Ammon's horn (tissue), 1 donor: Measurements from ENCODE around the gene FXYD6.

Experiments
- DNase-seq: peaks from one replicate; pipeline ENCODE4 v3.0.0-alpha.2; 2016; ENCODE audit warnings: low spot score

FXYD6 gene

DNA sequence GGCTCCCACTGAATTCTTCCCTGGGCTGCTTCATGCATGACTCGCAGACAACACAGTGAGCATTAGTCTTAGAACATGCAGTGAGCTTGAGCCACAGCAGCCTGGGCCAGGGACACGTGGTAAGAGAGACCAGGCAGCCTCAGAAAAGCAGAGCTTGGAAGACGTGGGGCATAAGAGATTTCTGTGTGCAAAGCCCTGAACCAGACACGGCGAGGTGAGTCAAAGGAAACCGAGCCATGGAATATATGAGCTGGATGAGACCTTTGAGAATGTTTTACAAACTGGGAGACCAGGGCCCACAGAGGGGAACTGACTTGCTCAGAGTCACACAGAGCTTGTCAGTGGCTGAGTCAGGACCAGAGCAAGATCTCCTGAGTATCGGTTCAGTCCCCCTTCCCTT is 8.5 kb upstream of the FXYD6 start:
- DNase-seq, result no peak

DNA sequence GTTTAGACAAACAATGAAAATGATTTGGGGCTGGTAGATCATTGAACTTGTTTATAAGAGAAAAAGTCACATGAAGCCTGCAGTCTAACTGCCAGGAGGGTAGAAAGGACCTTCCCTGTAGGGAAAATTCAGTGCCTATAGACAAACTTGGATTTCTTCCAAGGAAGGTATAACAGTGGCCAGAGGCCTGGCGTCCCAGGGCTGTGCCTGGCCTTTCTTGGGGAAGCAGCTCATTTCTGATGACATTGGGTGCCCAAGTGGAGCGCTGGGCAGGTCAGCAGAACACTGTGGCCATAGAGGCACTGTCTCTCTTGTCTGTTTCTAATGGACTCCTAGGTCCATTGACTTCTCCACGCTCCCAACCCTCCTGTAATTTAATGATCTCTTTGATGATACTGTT is 6.6 kb upstream of the FXYD6 start:
- DNase-seq, result no peak

DNA sequence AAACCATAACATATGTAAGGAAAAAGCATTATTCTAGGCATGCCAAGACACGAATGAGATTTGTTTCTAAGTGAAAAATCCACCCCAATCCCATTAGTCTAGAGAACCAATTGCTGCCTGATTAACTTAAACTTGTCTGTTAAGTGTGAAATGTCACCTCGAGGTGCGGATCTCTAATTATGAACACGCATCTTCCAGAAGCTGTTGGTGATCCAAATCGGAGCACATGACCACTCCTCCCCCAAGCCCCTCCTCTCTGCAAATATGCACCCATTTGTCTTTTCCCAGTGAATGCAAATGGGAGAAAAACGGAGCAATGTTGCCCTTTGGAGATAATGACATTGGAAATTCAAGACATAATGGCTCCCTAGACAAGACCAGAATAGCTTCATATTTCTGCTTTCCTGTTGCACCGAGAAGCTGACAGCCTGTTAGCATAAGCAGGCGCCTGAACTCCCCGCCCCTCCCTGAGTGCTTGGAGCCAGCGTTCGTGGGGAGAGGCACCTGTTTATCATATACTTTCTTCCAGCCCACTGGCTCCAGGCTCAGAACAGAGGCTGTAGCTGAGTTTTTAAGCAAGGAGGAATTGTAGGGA is 6.0 kb upstream of the FXYD6 start:
- DNase-seq, result no peak

DNA sequence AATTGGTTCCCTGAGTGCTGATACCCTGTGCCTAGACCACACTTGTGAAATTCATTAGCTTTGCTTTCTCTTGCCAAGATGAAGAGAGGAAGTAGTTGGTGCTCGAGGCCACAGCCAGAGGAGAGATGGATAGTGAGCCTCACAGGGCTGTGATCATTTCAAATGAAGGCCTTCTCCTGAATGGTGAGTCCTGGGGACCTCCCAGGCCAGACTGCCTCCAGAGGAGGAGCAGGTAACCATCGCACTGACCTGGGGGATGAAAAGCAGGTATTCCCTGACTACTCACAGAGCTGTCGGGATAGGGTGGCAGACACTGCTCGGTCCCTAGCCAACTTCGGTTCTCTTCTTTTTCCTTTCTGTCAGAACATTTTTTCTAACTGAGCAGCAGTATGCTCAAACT is 4.8 kb upstream of the FXYD6 start:
- no peak for DNase-seq

DNA sequence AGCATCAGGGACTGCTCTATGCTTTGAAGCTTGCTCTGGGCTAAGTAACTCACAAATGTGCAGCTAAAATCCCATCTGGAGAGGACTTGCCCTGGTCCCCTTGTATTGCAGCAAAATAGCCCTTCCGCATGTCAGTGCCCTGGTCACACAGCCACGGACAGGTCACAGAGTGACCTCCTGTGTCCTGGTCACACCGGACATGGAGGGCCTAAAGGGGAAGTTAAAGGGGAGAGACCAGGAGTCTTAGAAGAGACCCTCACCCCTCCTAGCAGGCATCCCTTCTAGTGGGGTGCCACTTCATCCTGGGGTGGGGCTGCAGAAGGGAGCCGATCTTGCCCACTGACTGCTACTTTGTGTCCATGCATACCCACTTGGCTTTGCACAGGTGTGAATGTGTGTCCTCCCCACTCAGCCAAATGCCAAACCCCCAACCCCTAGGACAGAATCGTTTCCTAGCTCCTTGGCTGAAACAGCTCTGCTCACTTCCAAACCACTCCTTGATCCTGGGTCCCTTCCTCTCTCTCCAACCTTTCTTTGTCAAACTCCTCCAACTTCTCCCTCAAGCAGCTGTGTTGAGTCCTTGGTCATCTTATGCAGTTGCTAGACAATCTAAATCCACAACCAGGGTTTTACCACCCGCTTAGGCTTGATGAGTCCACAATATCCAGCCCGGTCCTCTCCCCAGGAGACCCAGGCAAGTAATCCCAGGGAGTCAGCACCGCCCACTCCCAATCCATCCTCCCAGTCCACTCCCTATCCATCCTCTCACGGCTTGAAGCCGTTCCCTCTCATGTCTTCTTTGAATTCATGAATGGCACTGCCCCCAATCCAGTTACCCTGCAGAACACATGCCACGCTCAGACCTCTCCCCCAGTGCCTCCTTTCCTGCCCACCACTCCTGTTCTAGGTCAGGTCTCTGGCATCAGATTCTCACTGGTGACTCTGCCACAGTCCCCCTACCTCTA is 3.3 kb upstream of the FXYD6 start:
- no peak for DNase-seq

DNA sequence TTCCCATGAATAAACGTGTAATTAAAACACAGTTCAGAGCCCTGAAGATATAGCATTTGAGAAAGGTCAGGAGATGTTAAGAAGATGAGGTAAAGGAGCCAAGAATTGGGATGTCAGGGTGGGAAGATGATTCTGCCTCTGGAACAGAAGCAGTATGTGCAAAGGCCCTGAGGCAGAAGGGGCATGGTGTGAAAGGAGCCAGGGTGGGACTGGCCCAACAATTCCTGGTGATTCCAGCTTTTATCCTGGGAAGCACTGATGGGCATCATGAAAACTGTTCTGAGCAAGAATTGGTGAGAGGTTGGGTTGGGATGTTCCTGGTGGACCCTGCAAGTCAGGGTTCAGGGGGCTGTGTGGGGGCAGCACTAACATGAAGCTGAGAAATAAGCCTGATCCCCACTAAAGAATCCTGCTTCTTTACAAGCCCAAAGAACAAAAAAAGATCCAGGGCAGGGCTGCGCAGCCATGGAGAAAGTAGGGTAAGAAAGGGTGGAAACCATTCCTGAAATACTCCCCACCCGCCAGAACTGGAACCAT is 2.5 kb upstream of the FXYD6 start:
- DNase-seq, result no peak

DNA sequence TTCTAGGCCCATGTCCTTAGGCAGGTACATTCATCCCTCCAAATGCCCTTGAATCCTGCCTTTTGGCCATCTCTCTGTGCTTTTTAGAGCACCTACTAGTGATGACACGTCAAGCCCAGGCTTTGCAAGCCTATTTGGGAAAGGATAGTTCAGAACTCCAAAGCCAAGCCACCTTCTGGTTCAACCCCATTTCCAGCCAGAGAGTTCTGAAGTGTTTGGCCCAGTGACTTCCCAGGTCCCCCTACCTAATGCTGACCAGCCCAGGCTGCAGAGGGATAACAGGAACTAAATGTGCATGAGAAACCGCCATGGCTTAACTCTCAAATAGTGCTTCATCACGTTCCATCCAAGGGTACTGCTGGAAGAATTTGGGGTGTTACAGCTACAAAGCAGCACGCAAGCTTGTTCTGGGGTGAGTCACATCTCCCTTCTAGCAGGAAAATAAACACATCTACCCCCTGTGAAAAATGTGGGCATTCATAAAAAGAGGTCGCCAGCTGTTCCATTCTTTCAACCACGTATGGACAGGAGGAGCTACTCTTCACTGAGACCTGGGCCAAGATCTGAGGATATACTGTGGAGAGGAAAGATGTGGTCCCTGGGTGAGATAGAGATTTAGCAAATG is 2.0 kb upstream of the FXYD6 start:
- DNase-seq, result no peak

DNA sequence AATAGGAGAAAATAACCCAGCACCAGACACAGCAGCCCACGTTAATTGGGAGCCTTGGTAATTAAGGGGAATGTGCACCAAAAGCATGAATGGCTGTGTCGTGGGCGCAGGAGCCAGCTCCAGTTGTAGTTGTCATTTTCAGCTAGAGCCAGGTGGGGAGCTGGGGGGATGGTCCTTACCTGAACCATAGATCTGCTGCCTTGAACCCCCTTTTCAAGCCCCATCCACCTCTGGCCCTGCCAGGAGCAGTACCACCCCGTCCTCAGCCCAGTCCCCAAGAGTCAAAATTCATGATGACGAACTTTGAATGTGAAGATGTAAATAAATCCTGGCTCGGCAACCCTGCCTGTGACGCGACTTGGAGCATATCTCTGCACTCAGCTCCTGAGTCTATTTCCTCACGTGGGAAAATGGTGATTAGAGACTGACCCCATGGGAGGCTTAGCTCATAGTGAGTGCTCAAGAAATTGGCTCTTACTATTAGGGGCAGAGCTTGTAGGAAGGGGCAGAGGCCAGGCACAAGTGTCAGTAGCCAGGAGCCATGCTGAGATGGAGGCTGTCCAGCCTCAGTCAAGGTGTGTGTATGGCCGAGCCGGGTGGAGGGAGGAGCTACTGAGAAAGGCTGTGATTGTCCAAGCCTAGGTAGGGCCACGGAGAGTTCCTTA is 794 bp upstream of the FXYD6 start:
- DNase-seq, result no peak

DNA sequence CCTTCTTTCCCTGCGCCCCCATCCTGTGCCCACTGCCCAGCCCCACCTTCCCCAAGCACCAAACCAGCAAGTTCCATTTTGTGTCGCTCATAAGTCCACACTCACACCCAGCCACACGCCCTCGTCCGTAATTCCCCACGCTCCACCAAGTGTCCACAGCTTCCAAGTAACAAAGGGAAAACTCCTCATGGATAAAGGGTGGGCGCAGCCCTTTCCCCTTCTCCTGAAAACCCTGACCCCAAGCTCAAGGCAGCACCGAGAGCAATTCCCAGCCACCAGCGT is 458 bp downstream of the FXYD6 start:
- no peak for DNase-seq

DNA sequence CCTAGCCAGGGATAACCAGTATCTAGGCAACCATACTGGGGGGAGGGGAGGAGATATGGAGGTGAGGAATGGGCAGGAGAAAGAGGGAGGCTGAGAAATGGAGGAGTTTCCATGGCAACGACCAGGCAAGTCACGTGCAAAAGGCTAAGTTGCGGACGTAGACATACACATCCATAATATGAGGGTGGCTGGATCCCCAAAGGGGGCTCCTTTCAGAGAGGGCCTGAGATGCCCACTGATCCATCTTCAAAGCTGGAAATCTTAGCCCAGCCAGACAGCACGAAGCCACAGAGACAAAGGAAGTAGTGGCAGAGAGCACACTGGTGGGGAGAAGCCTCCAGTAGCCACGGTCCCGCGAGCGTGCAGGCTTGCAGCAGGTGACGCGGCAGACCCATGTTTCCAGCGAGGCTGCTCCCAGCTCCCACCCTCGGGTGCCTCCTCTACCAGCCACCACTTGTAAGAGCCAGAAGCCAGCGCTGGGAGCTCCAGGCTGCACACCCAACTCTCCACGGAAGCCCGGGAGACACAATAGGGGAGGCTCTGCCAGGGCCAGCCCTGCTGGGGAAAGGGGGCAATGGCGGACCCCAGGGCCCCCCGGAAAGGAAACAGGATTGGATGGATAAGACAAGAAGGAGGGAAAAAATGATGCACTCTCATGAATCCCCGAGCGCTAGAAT is 938 bp downstream of the FXYD6 start:
- no peak for DNase-seq

DNA sequence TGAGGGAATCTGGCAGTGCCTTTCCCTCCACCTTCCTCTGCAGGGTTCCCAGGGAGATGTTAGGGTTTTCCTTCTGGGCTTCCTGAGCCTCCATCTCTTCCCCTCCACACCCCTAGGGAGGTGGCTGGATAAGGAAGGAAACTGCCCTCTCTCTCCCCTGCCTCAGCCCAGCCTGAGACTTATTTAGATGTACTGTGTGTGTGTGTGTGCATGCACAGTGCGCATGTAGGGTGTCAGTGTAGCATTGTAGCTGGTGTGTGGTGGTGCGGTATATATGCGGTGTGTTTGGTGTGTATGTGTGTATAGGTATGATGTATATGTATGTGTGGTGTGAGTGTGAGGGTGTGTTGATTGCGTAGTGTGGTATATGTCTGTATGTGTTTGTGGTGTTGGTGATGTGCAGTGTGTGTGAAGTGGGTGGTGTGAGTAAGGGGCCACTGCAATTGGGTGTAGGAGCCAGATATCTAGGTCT is 1.5 kb downstream of the FXYD6 start:
- no peak for DNase-seq

DNA sequence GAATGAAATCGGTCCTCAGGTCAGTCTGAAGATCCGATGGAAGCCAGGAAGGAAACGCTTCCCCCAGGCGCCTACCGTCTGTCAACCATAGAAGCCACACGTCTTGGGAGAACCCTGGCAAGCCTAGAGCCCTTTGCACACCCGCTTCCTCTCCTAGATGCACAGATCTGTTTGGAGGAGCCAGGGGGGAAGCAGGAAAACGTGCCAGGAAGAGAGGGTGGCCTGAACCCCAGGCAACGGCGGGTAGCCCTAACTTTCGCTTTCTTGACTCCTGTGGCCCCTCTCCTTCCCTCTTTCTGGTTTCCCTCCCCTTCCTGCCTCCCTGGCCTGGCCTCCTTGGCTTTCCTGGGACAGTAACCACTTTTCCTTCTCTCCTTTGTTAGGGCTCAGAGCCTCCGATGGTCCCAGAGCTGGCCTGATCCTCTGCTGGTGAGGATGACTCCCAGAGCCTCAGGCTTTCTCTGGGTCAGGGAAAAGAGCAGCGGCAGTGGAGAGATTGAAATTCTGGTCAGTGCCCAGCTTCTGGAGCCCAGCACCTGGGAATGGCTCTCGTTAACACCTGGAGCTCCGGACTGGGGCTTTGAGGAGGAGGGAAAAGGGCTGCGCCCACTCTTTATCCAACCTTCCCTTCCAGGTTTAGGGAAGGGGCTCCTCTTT is 2.1 kb downstream of the FXYD6 start:
- DNase-seq, result no peak

DNA sequence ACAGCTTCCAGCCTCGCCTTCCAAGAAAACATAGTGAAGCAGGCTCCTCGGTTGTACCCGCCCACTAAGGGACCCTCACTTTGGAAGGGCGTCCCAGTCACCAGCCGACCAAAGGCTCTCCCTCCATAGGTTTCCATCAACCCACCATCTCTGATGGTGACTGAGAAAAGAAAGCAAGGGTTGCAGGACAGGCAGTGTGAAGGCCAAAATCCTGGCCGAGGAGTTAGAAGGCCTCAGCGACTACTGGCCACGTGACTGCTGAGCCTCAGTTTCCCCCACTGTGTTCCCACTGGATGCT is 2.7 kb downstream of the FXYD6 start:
- DNase-seq, result no peak

DNA sequence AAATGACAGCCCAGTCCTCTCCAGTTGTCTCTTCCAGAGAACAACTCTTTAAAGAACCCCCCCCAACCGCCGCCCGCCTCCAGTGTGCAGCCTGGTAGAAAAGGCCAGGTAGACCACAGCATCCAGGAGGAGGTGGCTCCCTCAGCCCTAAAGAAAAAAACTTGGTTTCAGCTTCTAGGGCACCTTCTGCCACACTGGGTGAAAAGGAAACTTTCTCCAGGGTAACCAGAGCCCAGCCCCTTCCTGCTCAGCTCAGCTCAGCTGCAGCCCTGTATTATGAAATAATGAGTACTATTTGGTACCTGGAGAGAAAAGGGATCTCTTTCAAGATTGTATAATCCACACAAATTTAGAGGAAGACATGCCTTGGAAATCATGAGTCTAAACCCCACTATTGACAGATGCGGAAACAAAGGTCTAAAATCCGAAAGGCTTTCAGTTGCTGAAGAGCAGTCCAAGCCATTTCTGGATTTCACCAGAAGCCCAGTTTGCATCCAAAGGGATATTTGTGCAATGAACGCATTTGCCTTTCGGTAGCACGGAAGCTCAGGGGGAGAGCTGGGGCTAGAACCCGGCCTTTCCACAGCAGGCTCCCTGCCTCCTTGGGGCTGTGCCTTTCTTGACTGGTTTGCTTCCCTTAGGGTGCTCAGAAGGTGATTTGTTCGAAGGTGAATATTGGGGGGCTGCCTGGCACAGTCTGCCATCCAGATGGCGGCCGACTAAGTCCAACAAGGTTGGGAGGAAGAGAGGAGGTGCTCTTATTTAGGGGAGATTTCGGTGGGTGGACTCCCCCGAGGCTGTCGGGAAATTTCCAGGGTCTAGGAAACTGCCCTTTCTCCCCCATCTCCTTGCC is 3.3 kb downstream of the FXYD6 start:
- no peak for DNase-seq

DNA sequence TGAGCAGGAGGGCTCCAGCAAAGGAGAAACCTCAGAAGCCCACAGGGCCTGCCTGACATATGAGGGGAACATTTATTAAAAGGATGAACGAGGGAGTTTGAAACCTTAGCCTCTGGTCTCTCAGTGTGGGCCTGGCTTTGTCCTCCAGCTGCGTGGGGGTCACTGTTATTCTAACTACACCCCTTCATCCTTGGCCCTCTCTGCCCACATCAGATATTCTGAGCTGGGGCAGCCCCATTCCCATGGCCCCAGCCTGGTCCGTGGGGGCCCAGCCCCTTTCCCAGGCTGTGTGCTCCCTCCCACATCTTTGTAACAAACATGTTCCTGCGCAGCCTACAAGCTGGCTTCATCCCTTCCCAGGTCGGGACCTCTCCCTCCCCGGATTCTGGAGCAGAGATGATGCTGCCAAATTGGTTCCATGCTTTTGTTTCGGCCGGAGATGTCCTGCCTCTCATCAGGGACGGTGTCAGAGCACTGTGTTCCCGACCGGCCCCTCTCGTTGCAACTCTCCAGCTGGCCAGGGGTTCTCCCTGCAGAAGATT is 4.0 kb downstream of the FXYD6 start:
- DNase-seq, result no peak

DNA sequence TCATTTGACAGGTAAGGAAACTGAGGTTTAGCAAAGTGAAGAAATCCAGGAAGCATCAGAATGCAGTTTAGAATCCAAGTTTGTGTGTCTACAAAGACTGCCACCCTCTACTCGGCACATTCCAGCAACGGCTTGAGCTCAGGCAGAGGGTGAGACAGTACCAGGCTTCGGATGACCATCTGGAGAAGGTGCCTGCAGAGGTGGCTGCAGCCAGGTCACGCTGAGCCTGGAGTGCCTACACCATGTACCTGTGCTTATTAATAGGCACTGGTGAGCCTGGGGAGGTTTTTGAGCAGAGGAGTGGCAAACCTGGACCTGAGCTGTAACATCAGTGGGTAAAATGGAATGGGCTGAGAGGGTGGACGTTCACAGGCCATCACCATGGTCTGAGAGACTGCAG is 4.7 kb downstream of the FXYD6 start:
- no peak for DNase-seq

DNA sequence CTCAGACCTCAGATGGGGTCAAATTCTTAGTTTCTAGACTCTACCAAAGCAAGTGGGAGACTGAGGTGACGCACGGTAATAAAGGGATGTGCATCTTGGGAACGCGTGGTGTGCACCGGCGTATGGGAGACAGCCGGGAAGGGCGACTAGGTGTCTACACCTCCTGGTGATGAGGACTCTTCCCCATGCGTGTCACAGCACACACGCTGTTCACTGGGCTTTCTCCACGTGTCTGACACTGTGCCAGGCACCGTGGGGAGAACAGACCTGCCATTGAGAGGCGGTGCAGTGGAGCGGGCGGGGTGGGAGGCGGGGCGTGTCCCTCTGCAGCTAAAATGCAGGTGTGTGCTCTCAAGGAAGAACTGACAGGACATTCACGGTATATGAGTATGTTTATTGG is 5.3 kb downstream of the FXYD6 start:
- DNase-seq, result no peak

DNA sequence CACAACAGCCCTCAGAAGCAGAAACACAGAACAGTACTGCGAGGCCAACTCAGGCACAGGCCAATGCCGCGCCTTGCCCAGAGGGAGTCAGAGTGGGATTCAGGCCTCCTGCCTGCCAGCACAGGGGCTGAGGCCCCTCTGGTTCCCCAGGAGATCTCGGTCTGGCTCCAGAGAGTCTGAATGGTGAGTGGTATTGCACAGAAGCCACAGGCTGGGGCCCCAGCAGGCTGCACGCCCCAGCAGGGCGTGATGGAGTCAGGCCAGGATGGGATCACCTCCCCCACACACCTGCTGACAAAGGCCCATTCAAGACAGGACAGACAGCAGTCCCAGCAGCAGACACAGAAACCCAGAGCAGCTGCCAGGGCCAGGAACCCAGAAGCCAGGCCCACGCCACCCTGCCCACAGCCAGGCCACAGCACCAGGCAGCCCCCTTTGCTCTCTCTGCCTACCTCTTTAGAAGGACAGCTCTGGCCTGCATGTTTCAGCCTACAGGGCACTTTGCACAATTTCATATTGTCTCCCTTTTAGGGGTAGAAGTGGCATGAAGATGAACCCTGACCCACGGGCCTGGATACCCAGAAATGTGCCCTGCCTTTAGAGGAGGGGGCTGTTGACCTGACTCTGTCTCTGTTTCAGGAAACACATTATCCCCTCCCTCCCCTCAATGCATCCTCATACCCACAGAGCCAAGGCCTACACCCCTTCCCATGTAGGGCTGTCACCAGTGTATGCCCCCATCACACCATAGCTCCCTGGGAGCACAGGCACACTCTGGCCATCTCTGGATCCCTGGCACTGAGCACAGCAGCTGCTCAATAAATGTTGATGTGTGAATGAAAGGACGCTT is 6.1 kb downstream of the FXYD6 start:
- DNase-seq, result peak; percentile 76

DNA sequence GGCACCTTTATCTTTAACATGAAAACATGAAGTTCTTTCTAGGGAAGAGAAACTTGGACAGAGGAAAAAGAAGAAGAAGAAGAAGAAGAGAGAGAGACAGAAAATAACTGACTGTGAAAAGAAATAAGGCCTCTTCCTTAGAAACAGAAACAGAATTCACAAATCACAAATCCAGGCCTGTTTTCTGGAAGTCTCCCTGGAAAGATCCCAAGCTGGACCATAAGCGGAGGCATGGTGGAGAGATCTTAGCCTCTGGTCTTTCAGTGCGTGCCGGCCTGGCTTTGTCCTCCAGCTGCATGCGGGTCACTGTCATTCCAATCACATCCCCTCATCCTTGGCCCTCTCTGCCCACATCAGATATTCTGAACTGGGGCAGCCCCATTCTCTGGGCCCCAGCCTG is 6.9 kb downstream of the FXYD6 start:
- DNase-seq, result no peak
